Measurements from ENCODE around the gene PAX8.

PAX8 gene

DNA sequence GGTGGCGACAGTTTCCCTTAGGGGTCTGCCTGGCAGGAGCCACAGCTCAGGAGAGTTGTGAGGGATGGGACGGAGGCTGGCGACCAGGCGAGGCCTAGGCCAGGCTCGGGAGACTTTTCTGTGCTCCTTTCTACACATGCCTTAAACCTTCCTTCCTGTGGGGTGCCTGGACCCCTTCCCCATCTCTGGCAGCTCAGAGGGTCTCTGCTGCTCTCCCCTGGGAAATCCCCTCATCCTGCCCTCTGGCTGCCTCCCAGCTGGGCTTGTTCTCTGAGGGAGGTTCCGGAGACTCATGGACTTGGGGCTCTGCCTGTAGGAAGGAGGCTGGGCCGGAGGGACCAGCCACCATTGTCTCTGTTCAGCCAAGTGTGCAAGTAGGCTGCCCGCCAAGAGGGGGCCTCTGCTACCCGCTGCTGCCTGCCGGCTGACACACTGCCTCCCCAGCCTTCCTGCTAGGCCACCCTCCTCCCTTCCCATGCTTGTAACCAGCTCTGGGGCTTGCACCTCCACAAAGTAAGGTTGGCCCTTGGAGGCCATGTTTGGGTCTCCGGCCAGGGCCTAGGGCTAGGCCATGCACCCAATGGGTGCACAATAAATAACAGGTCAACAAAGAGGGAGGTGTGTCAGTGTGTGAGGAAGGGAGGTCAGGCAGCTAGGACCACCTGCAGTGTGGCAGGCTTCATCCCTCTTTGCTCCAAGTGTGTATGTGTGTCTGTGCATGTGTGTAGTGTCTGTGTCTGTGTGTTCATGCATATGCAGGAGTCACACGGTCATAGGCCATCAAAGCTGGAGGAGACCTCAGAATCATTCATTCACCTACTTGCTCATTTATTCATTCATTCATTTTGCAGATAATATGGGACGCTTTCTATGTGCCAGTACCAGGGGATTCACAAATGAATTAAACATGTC, 76.2 kb downstream of the PAX8 start:
- no peak for DNase-seq (ENCODE audit: low spot score)

DNA sequence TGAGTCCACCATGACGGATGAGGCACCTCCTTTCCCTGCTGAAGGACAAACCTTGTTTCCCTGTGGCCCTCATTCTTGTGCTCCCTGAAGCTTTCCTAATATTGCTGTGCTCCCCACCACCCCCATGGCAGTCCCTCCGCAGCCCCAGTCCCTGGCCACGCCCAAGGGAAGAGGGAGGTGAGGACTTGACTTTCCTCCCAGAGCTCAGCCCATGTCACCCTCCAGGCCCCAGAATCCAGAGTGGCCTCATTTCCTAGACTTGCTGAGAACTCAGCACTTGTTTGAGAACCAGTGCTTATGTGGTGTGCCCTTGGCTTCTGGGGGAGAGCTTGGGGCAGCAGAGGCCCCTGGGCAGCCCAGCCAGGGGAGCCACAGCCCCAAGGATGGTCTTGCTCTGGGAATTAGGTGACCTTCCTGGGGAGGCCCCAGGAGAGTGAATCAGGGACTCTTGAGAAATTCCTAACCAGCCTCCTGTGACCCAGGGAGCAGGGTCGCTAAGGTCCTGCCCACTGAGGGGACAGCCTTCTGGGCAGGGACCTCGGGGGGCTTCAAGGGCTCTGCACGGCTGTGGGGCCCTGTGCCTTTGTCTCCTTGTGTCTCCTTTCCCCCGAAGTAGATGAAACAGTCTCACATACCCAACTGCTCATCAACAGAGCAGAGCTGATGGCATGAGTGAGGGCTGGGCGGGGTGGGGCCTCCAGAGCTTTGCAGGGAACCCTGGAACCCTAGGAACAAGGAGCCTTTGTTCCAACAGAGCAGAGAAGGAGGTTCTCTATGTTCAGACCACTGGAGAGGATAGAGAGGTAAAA, 77.0 kb downstream of the PAX8 start:
- DNase-seq (ENCODE audit: low spot score) = no peak

DNA sequence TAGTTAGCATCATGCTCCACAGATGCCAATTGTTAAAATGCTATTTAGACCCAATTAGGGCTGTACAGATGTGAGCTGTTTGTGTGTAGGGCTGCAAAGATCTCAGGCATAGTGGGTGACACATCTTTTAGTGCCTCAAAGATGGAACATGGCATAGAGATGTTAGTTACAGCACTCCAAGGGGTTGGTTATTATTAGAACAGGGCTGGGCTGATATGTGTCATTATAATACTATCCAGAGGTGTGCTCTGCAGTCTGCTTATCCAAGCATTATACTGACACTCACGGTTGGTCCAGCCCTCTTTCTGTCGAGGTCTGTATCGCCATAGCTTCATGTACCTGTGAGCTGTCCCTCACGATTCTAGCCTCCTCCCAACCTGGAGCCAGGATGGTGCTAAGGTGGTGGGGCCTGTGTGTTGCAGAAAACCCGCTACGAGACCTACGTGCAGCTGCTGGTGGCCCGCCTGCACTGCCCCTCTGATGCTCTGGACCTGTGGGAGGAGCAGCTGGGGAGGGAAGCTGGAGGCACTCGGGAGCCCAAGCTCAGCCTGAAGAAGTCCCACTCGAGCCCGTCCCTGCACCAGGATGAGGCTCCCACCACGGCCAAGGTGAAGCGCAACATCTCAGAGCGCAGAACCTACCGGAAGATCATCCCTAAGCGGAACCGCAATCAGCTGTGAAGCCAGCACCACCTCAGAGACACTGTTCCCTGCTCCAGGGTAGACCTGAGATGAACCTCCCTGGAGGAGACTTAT, 77.8 kb downstream of the PAX8 start:
- DNase-seq (ENCODE audit: low spot score) = no peak

DNA sequence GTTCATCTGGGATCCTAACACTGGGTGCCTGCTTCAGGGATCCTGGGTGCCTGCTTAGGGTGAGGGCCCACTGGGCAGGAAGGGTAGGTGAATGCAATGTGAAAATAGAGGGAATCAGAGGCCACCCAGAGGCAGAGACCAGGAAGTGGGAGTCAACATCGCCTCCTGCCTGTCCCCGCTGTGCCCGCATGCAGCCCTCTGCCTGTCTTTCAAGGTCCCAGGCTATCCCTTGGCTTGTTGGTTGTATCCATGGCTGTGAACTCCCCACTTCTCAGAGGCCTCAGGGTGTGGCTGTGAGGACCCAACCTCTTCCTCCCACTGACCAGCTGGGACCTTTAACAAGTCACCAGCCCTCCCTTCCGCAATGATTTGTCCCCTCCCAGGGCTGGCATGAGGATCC, 78.5 kb downstream of the PAX8 start:
- DNase-seq (ENCODE audit: low spot score) = peak; percentile 53

DNA sequence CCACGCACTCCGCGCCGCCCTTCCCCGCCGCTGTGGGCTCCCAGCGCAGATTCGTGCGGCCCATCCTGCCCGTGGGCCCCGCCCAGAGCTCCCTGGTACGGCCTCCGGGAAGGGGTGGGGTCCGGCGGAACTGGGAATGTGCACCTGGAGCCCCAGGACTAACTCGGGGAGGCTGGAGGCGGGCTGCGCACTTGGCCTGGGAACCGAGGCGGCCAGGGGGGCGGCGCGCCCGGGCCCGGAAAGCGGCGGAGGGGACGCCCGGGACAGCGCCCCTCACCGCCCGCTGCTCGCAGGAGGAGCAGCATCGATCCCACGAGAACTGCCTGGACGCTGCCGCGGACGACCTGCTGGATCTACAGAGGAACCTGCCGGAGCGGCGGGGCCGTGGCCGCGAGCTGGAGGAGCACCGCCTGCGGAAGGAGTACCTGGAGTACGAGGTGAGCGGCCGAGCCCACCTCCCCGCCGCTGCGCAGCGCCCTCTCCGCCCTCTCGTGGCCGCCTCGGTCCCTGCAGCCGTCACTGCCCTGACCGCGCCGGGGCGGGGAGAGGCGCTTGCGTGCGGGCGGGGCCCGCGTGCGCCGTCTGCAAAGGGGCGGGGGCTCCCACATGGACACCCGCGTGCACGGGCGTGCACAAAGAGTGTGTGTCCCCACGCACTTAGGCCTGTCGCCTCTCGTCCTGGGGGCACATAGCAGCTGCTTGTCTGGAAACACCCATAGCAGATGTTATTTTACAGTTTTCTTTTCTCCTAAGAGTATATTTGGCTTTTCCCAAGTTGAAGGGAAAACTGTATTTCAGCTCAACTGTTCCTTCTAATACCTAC, 79.7 kb downstream of the PAX8 start:
- peak; percentile 95 for DNase-seq (ENCODE audit: low spot score)

DNA sequence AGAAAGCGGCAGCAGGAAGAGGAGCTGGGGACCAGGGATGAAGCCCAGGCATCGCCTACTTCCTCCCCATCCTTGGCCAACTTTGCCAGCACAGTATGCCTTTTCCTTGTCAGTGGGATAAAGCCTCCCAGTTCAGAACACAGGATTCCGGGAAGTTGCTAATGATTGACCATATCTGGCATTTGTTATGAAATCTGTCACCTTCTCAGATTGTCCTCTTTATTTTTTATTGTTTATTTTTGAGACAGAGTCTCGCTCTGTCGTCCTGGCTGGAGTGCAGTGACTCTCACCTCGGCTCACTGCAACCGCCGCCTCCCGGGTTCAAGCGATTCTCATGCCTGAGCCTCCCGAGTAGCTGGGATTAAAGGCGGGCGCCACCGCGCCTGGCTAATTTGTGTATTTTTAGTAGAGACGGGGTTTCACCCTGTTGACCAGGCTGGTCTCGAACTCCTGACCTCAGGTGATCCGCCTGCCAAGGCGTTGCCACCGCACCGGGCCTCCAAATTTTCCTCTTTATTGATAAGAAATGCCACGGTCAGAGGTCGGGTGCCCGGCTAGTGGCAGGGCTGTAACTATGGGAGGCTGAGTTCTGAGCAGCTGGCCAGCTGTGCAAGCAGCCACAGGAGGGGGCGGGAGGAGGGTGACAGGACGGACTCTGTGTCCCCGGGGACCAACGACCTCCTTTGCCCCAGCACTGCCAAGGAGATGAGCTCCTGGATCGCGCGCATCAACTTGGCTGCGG, 80.5 kb downstream of the PAX8 start:
- no peak for DNase-seq (ENCODE audit: low spot score)

DNA sequence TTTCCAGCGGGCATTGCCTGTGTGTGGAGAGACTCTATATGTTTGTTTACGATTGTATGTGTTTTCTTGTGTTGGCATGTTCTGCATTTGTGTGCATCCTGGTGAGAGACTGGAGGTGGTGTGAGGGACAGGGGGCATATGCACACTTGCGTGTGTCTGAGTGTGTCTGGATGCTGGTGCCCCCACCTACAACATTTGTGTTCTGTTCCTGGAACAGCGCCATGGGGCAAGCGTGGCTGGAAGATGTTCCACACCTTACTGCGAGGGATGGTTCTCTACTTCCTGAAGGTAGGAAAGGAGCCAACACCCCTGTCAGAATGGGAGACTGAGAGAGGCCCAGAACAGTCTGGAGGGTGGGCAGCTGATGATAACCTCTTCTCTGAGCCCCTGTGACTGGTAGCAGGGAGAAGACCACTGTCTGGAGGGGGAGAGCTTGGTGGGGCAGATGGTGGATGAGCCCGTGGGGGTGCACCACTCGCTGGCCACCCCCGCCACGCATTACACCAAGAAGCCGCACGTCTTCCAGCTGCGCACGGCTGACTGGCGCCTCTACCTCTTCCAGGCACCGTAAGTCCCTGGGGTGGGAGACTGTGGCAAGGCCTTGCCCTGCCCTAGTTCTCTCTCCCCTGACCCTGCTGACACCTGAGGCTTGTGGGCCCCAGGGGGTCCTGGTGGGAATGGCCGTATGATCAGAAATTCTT, 81.2 kb downstream of the PAX8 start:
- no peak for DNase-seq (ENCODE audit: low spot score)

DNA sequence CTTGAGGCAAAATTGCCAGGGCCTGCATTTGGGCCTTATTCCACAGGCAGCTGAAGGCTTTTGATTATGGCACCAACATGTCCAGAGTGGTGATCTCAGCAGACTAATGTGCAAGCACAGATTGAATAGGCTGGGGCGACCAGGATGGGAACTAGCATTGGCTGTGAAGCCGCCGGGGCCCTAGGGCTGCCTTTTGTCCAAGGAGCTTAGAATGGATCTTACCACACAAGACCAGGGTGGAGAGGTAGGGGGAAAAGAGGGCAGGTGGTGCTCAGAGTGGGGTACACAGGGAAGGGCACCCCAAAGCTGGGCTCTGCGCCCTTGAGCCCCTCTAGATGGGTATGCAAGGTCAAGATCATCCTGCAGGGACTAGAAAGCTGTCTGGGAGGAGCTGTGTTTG, 81.9 kb downstream of the PAX8 start:
- DNase-seq (ENCODE audit: low spot score) = no peak

DNA sequence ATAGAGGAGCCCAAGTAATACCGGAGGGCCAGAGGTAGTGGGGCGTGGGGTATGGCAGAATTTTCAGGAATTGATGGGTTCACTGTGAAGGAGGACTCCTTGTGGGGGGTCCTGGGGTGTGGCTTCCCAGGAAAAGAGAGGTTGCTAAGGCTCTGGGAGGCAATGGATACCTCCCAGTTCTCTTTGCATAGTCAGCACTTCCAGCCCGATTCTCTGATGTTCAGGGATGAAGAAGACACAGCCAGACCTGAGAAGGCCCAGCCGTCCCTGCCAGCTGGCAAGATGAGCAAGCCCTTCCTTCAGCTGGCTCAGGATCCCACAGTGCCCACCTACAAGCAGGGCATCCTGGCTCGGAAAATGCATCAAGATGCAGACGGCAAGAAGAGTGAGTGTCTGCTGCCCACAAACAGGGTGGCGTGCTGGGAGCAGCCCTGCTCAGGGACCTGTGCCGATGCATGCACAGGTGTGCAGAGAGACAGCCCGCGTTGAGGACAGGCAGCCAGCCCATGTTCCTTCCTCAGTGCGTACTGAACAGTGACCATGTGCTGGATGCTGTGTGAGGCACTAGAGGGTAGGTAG, 82.7 kb downstream of the PAX8 start:
- DNase-seq (ENCODE audit: low spot score) = no peak

DNA sequence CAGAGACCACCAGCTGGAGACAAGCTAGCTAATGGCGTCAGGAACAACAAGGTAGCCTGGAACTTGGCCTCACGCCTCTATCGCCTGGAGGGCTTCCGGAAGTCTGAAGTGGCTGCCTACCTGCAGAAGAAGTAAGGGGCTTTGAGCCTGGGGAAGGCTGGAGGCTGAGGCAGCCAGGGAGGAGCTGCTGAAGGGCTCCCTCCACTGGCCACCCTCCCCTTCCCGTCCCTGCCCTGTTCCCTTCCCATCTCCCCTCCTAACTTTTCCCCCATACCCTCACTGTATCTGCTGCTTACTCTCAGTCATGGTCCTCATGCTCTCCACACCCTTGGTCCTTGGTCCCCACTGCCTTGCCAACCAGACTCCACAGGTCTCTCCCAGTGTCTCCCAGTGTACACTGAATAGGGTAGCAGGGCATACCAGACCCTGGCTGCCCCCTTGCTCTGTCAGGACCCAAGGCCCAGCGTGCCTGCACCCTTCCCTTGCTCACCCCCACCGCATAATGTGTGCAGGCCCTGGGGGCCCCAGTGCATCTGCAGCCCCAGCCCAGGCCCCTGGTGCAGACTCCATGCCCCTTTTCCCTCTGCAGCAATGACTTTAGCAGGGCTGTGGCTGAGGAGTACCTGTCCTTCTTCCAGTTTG, 86.1 kb downstream of the PAX8 start:
- no peak for DNase-seq (ENCODE audit: low spot score)

DNA sequence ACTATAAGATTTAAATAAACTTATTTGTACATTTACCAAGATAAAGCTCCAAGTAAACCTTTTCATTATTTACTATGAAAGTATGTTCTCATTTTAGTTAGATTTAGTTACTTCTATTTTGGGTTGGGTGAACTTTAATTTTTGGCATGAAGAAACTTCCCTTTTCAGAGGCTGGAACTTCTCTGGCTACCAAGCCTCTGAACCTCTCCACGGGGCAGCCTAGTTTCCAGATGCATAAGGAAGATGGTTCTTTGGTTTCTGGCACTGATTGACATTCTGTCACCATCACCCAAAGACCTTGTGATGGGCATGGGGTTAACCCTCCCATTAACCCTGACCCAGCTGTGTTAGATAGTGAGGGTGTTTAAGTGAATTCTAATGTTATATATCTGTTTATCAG, 87.8 kb downstream of the PAX8 start:
- no peak for DNase-seq (ENCODE audit: low spot score)

DNA sequence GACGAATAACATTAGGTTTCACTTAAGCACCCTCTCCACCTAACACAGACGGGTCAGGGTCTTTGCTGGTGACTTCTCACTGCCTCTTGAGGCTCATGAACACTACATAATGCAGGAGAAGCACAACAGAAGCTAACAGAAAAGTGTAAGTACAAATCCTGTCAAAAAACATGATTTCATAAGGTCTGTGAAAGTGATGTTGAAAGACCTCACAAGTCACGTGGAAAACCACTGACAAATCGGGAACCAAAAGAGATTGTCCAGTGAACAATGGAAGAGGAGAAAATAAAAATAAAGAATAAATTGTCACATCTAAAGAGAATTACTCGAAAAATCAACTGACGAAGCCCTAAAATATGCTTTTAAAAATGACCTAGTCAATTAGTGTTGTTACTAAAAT, 91.0 kb downstream of the PAX8 start:
- DNase-seq (ENCODE audit: low spot score) = no peak

DNA sequence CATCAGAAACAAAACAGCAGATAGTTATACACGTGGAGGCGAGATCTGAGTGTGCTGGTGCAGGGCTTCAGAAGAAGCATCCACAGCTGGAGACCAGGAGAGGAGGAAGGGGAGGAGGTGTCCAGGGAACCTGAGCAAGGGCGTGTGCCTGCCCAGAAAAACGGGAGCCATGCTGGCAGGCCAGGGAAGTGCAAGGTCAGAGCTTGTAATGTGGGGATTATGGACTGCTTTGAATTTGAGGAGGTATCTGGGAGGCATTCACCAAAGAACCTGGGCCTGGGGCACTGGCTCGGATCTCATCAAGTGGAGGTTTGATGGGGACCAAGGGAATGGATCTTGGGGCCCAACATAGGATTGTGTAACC, 92.3 kb downstream of the PAX8 start:
- DNase-seq (ENCODE audit: low spot score) = no peak

DNA sequence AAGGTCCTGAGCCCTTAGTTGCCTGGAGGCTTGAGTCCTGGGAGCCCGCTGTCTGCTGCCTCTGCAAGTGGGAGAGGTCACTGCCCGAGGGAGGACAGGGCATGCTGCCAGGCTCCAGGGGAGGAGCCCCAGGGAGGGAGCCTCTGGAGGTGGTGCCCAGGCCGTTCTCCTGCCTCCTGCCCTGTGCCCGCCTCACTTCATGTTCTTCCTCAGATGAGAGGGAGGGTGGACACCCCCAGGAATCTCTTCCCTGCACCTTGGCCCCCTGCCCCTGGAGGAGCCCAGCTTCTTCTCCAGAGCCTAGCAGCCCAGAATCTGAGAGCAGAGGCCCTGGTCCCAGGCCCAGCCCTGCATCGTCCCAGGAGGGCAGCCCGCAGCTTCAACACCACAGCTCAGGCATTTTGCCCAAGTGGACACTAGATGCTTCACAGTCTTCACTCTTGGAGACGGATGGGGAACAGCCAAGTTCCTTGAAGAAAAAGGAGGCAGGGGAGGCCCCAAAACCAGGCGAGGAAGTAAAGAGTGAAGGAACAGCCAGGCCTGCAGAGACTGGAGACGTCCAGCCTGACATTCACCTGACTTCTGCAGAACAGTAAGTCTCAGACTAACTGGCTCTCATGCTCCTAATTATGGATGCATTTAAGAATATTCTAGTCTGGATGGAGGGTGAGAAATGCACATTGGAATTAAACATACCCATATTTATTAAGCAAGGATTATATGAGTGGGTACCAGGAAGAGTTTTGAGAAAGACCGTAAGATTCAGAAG, 92.9 kb downstream of the PAX8 start:
- no peak for DNase-seq (ENCODE audit: low spot score)

DNA sequence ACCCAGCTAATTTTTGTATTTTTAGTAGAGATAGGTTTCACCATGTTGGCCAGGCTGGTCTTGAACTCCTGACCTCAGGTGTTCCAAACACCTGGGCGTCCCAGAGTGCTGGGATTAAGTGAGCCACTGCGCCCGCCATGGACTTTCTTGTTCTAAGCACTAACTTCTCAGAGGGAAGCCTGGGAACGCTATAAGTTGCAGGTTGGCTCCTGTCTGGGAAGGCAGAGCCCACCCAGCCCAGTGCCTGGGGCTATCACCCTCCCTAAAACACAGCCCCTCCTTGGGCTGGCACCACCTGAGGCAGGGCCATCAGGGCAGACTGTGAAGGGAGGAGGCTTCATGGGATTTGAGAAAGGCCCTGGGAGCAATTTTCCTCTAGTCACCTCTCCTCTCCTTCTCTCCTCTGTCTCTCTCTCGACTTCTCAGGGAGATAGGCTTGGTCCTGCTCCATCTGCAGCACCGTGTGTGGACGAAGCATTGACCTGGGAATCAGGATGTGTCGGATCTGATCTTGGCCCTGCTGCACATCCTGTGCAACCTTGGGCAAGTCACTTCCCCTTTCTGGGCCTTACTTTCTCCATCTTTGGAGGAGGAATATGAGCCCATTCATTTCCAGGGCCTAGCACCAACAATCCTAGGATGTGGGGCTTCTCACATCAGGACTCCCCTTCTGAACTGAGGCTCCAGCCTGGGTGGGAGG, 94.0 kb downstream of the PAX8 start:
- no peak for DNase-seq (ENCODE audit: low spot score)

DNA sequence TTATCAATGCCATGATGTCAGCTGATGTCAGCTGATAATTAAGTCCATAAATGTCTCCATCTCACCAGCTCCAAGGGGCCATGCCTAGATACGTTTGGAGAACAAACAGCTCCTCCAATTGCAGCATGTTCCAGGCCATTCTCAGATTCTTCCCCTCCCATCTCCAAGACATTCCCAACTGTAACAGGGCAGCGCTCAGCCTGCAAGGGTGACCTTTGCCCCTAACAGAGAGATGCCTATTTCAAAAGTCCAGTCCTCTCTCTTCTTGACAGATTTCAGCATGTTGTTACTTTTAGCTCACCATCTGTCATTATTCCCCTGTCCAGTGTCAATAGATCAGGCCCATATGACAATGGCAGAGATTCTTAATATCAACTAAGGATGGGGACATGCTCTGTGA, 95.0 kb downstream of the PAX8 start:
- no peak for DNase-seq (ENCODE audit: low spot score)

DNA sequence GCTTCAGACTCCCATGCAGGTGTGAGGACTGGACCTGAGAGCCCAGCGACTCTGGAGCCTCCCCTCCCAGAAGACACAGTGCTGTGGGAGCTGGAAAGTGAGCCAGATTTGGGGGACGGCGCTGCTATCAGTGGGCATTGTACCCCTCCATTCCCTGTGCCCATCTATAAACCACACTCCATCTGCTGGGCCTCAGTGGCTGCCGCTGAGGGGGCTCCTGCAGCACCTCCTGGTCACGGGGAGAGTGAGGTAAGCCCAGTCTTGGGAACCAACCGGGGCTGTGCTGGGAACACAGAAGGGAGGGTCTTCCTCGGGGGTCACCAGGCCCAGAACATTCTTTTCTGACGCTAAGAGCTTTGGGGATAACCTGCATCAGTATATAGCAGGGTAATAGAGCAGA, 95.5 kb downstream of the PAX8 start:
- DNase-seq (ENCODE audit: low spot score) = no peak

Measured in D341Med (cell line).